H1 (cell line): Measurements from ENCODE around the gene CCDC107.

Source experiments
- YY1 ChIP-seq: IDR thresholded peaks from 2 replicates; pipeline ENCODE4 v1.6.1; 2011; ENCODE audit warnings: low read depth, mild to moderate bottlenecking, low read length
- ZNF274 ChIP-seq: IDR thresholded peaks from 2 replicates; pipeline ENCODE4 v1.7.0; 2012; ENCODE audit warnings: low read length, borderline replicate concordance; ENCODE audit errors: extremely low read depth
- TF ChIP-seq, protein P1 (sequence below), 3 experiments: IDR thresholded peaks; 1 replicate in 2 of 3; 2 replicates in 1 of 3; pipeline versions ENCODE4 v1.5.1 to v1.6.1; 2011; ENCODE audit warnings: low read length in 3 of 3, mild to moderate bottlenecking in 3 of 3, inconsistent platforms in 2 of 3, low read depth in 1 of 3, moderate library complexity in 1 of 3; ENCODE audit not compliant: insufficient read depth in 1 of 3; ENCODE audit errors: control extremely low read depth in 1 of 3
- TF ChIP-seq, protein P2 (sequence below): IDR thresholded peaks from 2 replicates; pipeline ENCODE4 v1.6.1; 2011; ENCODE audit warnings: low read length, improper control_type of control experiment

DNA sequence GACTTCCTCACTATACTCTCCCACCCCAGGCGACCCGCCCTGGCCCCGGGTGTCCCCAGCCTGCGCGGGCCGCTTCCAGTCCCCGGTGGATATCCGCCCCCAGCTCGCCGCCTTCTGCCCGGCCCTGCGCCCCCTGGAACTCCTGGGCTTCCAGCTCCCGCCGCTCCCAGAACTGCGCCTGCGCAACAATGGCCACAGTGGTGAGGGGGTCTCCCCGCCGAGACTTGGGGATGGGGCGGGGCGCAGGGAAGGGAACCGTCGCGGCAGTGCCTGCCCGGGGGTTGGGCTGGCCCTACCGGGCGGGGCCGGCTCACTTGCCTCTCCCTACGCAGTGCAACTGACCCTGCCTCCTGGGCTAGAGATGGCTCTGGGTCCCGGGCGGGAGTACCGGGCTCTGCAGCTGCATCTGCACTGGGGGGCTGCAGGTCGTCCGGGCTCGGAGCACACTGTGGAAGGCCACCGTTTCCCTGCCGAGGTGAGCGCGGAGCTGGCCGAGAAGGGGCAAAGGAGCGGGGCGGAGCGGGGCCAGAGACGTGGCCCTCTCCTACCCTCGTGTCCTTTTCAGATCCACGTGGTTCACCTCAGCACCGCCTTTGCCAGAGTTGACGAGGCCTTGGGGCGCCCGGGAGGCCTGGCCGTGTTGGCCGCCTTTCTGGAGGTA is 17.8 kb downstream of the CCDC107 start:
- TF ChIP-seq, protein P1, sequence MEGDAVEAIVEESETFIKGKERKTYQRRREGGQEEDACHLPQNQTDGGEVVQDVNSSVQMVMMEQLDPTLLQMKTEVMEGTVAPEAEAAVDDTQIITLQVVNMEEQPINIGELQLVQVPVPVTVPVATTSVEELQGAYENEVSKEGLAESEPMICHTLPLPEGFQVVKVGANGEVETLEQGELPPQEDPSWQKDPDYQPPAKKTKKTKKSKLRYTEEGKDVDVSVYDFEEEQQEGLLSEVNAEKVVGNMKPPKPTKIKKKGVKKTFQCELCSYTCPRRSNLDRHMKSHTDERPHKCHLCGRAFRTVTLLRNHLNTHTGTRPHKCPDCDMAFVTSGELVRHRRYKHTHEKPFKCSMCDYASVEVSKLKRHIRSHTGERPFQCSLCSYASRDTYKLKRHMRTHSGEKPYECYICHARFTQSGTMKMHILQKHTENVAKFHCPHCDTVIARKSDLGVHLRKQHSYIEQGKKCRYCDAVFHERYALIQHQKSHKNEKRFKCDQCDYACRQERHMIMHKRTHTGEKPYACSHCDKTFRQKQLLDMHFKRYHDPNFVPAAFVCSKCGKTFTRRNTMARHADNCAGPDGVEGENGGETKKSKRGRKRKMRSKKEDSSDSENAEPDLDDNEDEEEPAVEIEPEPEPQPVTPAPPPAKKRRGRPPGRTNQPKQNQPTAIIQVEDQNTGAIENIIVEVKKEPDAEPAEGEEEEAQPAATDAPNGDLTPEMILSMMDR (IDR thresholded peaks at IDR 0.05; ENCODE audit: control extremely low read depth in 1 of 3, insufficient read depth in 1 of 3, low read depth in 1 of 3, low read length in 3 of 3) = no peak
- peak; percentile 71; the same call in 1 of the 2 replicates for TF ChIP-seq YY1
- TF ChIP-seq, protein P2, sequence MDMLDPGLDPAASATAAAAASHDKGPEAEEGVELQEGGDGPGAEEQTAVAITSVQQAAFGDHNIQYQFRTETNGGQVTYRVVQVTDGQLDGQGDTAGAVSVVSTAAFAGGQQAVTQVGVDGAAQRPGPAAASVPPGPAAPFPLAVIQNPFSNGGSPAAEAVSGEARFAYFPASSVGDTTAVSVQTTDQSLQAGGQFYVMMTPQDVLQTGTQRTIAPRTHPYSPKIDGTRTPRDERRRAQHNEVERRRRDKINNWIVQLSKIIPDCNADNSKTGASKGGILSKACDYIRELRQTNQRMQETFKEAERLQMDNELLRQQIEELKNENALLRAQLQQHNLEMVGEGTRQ = no peak
- no peak for TF ChIP-seq ZNF274
